Femur (tissue), 1 donor: ENCODE measurements around the gene PSG6.
"Not testable (repeated sequence)": the region's sequence is repeated elsewhere in the genome, so short reads cannot be mapped to it uniquely, and the experiment has no call there.

ENCODE experiments used
- DNase-seq: peaks from one replicate; pipeline ENCODE4 v3.0.0-alpha.2; 2017

Gene PSG6

DNA sequence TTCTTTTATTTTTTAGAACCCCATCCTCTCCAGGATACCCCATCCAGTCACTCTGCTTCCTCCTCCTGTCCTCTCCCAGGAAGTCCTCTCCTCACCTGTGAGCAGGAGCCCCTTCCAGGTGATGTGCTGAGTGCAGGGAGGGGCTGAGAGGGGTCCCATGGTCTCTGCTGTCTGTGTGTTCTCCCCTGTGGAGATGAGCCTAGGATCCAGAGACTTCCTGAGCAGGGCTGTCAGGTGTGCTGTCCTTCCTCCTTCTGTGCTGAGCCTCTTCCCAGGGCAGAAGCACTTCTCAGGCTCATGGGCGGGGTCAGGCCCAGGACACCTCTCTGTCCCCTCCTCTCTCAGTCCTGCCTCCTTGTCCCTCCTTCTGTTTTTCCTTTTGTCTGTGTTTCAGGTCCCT, at the start of gene PSG6:
TSS of gene PSG6 (minus strand) at position 261 of the 400 bp plus-strand sequence. CDS start at position 159, 102 bp downstream.
- not testable (repeated sequence) for DNase-seq

DNA sequence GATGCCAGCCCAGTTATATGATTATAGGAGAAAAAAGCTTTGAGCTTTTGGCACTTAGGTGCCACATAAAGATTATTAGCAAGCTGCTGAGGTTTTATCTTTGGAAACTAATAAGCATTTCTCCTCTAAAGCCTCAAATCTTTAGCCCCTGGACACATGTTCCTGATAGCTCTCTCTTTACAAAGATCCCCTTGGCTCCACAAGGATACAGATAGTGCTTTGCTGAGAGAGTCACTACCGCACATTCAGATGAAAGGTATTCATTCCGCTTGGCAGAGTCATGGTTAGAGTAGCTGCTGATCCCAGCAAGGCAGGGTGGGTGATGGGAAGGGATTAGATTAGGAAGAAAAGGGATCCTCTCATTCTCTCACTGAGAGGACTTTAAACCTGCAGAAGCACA, 47.5 kb upstream of the PSG6 start:
- DNase-seq: no peak

DNA sequence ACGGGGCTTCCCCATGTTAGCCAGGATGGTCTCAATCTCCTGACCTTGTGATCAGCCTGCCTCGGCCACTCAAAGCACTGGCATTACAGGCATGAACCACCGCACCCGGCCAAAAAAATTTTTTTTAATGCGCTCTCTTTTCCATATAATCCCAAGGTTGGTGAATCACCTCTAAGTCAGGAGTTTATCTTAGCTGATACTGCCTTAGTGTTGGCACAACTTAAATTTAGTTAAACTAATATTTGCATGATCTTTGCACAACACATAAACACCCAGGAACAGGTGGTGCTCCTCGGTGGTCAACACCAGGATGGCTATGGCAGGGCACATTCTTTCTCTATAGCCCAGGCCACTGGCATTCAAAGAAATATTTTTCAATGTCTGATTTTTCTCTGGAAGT, 43.4 kb upstream of the PSG6 start:
- no peak for DNase-seq

DNA sequence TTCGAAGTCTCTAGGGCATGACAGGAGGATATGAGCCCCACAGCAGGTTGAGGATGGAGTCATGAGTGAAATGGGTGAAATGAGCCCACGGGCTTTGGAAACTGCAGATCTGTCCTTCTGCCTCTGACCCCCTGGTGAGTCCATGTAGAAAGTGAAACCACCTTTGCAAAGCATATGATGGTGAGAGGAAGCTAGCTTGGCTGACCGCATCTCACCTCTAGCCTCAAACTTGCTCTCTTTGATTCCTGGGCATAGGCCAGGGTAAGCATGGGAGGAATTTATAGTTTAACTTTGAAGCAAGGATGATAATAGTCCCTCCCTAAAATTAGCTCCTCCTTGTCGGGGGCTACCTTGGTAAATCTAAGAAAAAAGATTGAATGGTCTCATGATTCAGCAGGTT, 34.4 kb upstream of the PSG6 start:
- DNase-seq: not testable (repeated sequence)

DNA sequence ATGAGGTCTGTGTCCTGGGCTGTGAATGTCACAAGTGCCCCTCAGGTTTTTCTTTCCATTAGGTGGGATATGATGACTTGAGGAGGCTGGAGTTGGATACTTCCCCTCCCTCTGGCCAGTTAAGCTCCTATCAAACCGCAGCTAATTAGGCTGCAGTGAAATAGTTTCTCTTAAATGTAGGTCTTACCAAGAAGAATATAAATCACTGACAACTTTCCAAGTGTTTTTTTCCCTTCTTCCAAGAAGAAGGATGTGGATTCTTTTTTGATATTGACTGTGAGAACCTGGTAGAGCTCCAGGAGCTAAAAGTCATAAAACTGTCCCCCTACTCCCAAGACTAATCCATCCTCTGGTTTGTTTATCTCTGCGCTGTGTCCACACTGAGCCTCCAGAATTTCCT, 33.8 kb upstream of the PSG6 start:
- DNase-seq: not testable (repeated sequence)

DNA sequence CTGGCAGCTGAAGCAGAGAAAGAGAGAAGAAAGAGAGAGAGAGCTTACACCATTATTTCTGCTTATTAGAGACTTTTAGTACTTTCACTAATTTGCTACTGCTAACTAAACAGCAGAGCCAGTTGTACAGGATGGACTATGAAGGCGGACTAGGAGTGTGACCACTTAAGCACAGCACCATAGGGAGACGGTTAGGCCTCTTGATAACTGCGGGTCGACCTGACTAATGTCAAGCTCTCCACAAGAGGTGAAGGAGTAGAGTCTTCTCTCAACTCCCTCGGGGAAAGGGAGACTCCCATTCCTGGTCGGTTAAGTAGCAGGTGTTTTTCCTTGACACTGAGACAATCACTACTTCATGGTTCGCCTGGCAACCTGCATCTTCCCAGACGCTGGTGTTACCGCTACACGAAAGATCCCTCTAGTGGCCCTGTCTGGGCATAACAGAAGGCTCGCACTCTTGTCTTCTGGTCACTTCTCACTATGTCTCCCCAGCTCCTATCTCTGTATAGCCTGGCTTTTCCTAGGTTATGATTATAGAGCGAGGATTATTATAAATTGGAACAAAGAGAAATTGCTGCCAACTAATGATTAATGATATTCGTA, 24.6 kb upstream of the PSG6 start:
- DNase-seq: no peak

DNA sequence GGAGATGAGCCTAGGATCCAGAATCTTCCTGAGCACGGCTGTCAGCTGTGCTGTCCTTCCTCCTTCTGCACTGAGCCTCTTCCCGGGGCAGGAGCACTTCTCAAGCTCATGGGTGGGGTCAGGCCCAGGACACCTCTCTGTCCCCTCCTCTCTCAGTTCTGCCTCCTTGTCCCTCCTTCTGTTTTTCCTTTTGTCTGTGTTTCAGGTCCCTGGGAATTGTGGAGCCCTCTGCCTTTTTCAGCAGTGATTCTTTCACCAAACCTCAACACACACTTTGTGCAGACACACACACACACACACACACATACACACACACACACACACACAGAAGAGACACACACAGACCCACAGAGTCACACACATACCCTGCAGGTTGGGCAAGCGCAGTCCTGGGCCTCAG, 19.4 kb upstream of the PSG6 start, which contains the start of gene PSG7:
TSS of gene PSG7 (minus strand) at position 101 of the 400 bp plus-strand sequence. CDS start 131 bp downstream, outside the sequence.
- not testable (repeated sequence) for DNase-seq

DNA sequence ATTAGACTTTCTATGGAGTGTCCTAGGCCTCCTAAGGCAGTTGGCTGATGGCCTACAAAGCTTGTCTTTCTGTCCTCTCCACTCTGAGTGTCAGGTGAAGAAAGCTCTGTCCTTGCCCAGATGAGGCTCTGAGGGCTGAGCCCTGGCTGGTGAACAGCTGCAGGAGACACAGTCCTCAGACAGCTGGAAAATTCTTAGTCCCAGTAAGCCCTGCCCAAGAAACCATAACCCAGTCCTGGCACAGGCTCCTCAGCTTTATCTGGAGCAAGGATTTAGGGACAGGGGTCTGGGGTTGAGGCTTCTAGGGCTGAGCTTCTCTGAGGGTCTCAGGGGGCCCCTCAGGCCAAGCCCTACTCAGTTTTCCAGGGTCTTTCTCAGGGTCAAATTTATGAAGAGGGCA, 17.0 kb upstream of the PSG6 start:
- DNase-seq: not testable (repeated sequence)

DNA sequence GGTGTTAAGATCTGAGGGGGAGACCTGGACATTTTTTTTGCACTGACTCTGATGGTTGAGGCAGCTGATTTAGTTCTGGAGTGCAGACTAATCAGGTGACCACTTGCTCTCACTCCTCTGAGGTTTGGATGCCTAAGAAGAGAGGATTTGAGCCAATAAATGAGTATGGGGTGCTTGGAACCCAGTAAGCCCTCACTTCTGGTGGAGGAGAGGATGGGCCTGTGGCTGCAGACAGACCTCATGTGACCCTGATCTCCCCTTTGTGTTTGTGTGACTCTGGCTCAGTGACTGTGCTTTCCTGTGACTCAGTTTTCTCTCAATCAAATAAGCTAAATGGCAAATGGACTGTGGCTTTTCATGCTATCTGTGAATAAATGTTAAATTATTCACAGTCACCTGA, 16.5 kb upstream of the PSG6 start:
- DNase-seq: not testable (repeated sequence)

DNA sequence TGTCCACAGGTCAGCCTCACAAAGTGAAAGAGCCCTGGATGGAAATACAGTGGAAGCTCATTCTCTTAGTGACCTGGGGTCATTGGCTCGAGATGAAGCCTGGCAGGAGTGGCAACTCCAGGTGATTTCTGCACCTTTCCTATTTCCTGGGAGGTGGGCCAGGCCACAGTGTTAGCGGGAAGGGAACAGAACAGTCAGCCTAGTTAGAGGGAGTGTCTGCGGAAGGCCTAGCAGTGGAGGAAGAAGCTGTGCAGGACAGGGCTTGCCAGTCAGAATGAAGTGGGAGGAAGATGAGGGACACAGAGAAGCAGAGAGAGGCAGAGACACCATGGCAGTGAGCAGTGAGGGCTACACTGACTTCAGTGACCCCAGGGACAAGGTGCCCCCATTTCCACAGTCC, 15.7 kb upstream of the PSG6 start:
- DNase-seq: not testable (repeated sequence)

DNA sequence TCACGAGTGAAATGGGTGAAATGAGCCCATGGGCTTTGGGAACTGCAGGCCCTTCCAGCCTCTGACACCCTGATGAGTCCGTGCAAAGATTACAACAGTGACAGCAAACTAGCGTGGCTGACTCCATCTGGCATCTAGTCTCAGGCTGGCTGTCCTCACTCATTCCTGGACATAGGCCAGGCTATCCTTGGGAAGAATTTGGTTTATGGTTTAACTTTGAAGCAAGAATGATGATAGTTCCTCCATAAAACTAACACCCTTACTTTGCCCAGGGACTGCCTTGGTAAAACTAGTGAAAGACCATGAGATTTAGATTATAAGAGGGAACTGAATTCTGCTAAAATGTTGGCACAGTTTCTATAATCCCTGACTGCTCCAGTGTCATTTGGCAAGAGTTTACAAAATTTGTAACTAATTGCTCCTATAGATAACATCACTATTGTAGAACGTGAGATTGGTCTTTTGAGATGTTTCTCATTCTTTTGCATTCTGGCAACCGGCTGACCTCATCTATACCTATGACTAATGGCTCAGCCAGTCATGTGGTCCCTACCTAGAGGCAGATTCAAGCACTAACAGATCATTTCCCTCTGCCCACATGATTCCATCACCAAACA, 14.9 kb upstream of the PSG6 start:
- DNase-seq: not testable (repeated sequence)

DNA sequence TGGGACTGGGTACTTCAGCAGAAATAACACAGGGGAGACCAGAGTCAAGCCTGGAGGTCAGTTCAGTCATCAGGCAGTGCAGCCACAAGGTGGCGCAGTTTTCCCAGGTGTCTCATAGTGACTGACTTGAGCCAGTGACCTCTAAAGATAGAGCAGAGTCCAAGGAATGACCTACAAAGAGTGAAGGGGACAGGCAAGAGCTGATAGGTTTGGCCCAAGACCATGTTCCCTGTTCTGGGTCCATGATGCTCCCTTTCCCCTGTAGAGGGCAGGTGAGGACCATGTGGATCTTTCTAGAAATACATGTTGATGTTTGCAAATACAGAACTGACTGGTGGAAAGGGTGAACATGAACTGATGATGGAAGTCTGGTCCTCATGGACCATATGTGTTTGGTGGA, 12.5 kb upstream of the PSG6 start:
- not testable (repeated sequence) for DNase-seq

DNA sequence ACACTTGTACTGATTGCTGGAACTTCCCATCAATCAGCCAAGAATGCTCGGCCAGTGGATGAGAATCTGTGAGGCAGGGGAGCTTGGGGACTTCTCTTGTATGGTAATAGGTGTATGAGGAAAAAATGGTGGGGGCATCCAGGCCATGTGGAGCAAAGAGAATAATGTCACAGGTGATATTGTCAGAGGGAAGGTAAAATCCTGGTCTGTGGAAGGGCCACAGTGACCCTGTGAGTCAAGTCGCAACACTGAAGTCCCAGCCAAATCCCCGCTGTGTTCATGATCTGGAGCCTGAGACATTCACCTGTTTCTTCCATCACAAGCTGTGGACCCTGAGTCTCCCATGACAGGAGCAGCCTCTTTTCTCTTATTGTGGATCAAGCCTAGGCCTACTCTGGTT, 11.2 kb upstream of the PSG6 start:
- DNase-seq: no peak

DNA sequence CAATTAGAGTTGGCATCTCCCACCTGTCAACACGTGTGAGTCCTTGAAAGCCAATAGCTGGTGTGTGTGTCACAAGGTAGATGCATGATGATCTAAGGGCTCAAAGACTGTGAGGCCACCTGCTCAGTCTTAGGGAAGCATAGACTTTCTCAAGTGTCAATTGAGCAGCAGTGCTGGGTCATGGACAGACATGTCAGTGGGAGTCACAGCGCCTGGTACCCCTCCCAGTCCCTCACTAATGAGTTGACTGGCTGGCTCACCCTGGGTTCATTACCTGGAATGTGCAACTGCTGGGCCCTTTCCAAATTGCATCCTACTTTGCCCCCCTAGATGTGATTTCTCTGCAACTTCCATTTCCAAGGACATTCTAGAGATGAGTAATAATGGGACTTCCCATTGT, 9.1 kb upstream of the PSG6 start:
- DNase-seq: no peak

DNA sequence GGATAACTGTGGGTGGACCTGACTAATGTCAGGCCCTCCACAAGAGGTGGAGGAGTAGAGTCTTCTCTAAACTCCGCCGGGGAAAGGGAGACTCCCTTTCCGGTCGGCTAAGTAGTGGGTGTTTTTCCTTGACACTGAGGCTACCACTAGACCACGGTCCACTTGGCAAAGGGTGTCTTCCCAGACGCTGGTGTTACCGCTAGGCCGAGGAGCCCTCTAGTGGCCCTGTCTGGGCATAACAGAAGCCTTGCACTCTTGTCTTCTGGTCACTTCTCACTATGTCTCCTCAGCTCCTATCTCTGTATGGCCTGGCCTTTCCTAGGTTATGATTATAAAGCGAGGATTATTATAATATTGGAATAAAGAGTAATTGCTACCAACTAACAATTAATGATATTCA, 5.4 kb upstream of the PSG6 start:
- DNase-seq: not testable (repeated sequence)

DNA sequence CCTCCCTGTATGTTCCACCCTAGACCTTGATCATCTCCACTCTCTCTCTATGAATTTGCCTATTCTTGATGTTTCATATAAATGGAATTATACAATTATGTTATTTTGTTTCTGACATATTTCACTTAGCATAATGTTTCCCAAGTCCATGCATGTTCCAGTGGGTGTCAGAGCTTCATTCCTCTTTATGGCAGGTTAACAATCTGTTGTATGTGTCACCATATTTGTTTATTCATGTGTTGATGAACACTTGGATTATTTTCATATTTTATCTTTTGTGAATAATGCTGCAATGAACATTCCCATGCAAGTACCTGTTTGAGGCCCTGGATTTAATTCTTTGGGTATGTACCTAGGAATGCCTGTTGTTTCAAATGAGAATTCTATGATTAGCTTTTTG, 3.3 kb upstream of the PSG6 start:
- not testable (repeated sequence) for DNase-seq

DNA sequence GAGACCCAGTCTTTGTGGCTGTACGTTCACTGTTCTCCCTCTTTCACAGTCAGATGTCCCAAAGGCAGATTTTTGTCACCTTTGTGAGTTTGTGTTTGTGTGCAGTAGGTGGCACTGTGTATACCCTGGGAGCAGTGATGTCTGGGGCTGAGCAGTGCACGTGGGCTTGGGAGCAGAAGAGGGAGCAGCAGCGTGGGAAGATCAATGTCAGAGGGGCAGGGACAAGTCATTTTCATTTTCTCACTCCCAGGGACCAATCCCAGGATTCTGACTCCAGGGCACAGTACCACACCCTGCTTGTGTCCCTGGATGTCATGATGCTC, 2.0 kb upstream of the PSG6 start:
- DNase-seq: no peak

DNA sequence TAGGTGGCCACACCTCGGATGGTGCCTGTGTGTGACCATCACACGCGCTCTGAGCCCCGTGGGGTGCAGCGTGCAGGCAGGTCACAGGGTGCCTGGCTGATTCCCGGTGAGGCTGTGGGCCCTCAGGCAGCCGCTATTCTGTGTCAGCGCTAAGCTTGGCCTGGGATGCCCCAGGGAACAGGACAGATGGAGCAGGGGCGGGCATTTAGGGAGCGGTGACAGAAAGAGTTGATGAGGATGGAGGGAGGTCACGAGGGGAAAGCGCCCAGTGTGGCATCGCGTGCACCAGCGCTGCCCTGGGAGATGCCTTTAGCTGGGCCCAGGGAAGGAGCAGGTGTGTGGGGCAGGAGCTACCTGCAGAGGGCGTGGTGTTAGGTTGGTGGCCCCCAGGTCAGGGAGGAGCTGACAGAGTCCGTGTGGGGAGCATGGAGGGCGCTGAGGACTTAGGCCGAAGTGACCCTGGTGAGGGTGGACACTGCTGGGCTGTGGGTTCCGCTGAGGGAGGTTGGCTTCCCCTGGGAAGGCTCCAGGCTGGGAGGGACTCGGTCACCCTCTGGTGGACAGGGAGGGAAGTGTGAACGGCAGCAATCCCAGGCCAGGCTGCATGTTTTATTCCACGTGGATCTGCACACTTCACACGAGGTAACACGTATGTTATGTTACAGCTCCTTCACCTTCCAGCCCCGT, 1.5 kb upstream of the PSG6 start:
- not testable (repeated sequence) for DNase-seq

DNA sequence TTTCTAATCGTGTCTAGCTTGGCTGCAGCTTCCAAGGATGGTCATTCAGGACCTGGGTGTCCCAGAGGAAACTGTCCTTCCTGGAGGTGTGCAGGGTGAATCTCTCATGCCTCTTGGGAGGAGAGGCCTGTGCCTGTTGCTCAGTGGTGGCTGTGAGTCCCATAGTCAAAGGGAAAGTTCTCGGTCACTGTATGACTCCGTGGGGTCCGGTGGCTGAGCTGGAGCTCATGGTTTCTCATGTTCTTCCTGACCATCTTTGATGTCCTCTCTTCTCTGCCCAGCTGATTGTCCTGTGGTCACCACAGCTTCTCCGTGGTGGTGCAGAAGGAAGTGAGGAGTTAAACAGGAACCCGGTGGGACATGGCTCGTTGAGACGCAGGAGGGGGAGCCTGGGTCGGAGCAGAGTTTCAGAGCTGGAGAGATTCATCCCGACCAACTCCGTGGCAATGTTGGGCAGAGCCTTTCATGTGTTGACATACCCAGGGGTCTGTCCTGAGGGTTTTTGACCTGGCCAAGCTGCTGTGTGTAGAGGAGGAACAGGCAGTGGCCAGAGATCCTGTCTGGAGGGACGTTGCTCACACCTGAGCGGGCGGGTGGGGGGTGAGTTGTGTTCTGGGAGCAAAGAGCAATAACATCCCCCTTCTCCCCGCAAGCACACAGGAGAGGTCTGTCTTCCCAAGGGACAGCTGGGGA, 829 bp upstream of the PSG6 start:
- not testable (repeated sequence) for DNase-seq

DNA sequence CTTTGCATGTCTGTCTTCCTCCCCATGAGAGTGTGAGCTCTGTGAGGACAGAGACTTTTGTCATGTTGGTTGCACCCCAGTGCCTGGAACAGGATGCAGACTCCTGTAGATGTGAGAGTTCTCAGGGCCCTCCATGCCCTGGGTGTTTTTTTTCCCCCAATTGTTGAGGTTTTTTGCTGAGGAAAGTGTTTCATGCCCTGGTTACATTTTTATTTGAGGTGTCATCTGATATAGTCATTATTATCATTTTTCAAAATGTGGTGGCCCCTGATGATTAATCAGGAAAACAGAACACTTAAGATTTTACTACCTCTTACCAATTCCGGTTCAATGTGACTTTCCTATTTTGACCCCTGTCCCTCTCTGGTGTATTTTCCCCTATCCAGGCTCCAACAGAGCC, 763 bp downstream of the PSG6 start:
- not testable (repeated sequence) for DNase-seq

DNA sequence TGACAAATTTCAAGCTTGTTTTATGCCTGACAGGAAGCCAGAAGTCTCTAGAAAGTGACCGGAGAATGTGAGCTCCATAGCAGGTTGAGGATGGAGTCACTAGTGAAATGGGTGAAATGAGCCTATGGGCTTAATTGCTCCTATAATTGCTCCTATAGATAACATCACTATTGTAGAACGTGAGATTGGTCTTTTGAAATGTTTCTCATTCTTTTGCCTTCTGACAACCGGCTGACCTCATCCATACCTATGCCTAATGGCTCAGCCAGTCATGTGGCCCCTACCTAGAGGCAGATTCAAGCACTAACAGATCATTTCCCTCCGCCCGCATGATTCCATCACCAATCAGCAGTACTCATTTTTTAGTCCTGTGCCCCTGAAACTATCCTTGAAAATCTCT, 4.2 kb downstream of the PSG6 start:
- DNase-seq: not testable (repeated sequence)

DNA sequence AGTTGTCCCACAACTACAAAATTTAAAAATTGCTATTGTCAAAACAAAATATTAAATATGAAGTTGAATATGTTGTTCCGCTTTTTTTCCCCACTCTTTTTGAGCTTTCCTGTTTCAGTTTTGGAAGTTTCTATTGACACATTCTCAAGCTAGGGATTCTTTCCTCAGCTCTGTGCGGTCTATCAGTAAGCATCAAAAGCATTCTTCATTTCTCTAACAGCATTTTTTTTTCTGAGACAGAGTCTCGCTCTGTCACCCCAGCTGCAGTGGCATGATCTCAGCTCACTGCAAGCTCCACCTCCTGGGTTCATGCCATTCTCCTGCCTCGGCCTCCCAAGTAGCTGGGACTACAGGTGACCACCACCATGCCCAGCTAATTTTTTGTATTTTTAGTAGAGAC, 4.8 kb downstream of the PSG6 start:
- not testable (repeated sequence) for DNase-seq

DNA sequence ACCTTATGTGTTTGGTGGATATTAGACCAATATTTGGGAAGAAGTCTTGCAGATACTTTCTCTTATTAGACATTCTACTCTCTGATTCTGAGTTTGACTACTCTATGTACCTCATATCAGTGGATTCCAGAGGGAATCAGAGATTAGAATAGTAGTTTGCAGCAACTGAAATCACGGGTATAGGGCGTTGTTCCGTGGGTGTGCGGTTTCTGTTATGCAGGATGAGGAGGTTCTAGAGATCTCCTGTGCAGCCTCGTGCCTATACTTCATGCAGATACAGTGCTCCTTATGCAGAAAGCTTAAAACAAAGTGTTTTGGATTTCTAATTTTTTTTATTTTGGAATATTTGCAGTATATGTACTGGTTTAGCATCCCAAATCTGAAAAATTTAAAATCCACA, 6.0 kb downstream of the PSG6 start:
- not testable (repeated sequence) for DNase-seq

DNA sequence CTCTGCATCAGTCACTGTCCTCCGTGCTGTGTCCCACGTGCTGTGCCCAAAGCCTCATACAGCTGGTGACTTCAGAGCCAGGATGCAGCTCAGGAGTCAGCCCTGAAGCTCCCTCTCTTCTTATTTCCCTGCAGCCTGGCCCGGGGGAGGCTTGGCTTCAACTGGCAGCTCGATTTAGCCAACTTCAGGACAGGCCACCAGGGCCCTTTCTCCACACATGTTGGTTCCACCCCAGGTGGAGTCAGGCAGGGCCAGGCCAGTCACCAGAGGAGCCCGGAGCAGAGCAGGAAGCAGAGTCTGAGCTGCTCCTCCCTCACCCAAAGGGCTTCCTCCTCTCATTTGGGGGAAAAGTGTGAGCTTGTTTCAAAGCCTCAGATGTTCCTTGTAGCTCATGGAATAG, 11.5 kb downstream of the PSG6 start:
- DNase-seq: not testable (repeated sequence)
